SK-N-MC (cell line): ENCODE measurements around the gene PIN4.

Experiments used
- DNase-seq: peaks from one replicate; pipeline ENCODE4 v3.0.0-alpha.2; 2011; ENCODE audit warnings: low read depth, low spot score
- H3K27ac ChIP-seq: fragments of 200-600 bp; sonication (generic); 2 replicates; pipeline ENCODE4 v1.5.1; 2016; ENCODE audit warnings: mixed run types
- H3K36me3 ChIP-seq: fragments of 200-600 bp; sonication (generic); 2 replicates; pipeline ENCODE4 v1.6.1; 2017; ENCODE audit warnings: antibody characterized with exemption, low read length, mixed read lengths; ENCODE audit not compliant: insufficient read depth
- H3K4me3 ChIP-seq: fragments of 200-600 bp; sonication (generic); 2 replicates; pipeline ENCODE4 v1.5.1; 2016
- H3K9ac ChIP-seq: fragments of 200-600 bp; sonication (generic); 2 replicates; pipeline ENCODE4 v1.8.0; 2017; ENCODE audit warnings: mixed run types, mixed read lengths; ENCODE audit not compliant: insufficient read length
- H3K9me3 ChIP-seq: fragments of 200-600 bp; sonication (generic); 2 replicates; pipeline ENCODE4 v1.6.1; 2017; ENCODE audit warnings: low read depth, mild to moderate bottlenecking, antibody characterized with exemption, low read length, moderate library complexity, mixed read lengths
- EZH2 ChIP-seq: fragments of 200-600 bp; sonication (generic); IDR thresholded peaks from one replicate; pipeline ENCODE4 v1.6.1; 2017; ENCODE audit warnings: antibody characterized with exemption
- FOXP2 ChIP-seq: optimal IDR thresholded peaks from 2 replicates; pipeline ENCODE3; 2011; ENCODE audit warnings: mild to moderate bottlenecking, moderate library complexity; ENCODE audit not compliant: insufficient read depth; ENCODE audit errors: extremely low read length, control extremely low read depth
- POLR2AphosphoS5 ChIP-seq: IDR thresholded peaks from 2 replicates; pipeline ENCODE4 v1.6.1; 2012; ENCODE audit warnings: mild to moderate bottlenecking, low read depth, low read length, borderline replicate concordance

The PIN4 gene

DNA sequence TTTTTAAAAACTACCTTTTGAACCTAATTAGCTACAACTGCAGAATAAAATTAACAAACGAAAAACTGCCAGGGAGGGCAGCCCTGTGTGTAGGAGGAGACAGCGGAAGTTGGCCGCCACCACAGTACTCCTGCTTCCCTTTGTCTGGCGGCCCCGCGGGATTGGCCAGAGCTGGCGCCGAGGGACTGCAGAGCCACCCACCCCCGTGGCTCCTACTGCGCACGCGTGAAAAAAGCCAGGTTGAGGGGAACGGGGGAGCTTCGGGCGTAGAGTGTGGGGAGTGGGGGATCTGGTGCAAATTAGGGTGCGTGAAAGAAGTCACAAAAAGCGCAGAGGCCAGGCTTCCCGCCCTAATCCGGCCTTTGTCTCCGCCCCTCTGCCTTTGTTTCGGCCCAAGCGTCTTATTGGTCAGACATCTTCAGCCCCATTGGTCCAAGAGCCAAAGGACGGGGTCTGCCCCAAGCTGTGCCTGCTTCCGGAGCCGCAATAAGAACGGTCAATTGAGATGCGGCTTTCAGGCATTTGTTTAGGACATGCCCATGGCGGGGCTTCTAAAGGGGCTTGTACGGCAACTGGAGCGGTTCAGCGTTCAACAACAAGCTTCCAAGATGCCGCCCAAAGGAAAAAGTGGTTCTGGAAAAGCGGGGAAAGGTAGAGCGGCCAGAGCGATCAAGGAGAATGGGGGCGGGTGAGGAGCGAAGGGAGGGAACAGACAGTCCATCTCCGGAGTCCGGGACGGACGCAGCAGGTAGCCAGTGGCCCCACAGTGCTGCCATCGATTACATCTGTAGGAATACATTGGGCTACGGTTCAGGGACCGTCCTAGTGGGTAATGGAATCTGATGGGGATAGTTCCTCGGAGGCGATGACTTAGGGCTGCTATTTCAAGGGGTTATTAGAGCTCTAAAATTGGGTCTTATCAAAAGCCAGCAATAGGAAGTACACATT, at the start of gene PIN4:
PIN4 (plus strand) TSS at position 580 of the 948 bp plus-strand sequence; CDS start at position 609, 29 bp downstream.
- DNase-seq, result peak; percentile 90

DNA sequence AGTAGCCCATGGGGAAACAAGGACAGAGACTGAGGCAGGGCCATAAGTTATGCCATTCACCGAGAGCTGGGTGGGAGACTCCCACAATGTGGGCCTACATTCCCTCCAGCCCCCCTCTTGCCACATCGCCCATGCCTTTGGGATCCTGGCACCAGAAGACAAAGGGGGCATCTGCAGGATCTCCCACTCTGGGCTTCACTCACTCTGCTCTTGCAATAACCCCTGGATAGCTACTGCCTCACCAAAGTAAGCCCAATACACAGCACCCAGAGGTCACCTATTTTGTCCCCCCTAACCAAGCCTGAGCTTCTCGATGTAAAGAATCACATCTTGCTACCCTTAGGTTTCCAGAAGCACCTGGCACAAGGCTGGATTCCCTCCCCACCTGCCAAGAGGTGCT, 49.1 kb upstream of the PIN4 start:
- no peak for DNase-seq
- no peak for TF ChIP-seq EZH2
- TF ChIP-seq FOXP2, result no peak
- no peak for TF ChIP-seq POLR2AphosphoS5
- Histone ChIP-seq H3K36me3 (no peaks in the 10 kb centered on the region), H3K27ac (no peak overlapping the region), H3K9me3 (no peaks in the 10 kb centered on the region), H3K4me3 (no peak overlapping the region), H3K9ac (no peak overlapping the region)

More for the DNA sequence above, at the start of gene PIN4:
- Histone ChIP-seq H3K36me3 (no peaks in the 10 kb centered on the region), H3K27ac (peak within 1 kb of the TSS; percentile 90), H3K4me3 (peak within 1 kb of the TSS; percentile 90), H3K9ac (peak within 1 kb of the TSS; percentile 95), H3K9me3 (no peaks in the 10 kb centered on the region)
- peak; percentile 38; the same call in 1 of the 2 replicates for TF ChIP-seq POLR2AphosphoS5
- TF ChIP-seq EZH2, result no peak
- TF ChIP-seq FOXP2, result no peak

DNA sequence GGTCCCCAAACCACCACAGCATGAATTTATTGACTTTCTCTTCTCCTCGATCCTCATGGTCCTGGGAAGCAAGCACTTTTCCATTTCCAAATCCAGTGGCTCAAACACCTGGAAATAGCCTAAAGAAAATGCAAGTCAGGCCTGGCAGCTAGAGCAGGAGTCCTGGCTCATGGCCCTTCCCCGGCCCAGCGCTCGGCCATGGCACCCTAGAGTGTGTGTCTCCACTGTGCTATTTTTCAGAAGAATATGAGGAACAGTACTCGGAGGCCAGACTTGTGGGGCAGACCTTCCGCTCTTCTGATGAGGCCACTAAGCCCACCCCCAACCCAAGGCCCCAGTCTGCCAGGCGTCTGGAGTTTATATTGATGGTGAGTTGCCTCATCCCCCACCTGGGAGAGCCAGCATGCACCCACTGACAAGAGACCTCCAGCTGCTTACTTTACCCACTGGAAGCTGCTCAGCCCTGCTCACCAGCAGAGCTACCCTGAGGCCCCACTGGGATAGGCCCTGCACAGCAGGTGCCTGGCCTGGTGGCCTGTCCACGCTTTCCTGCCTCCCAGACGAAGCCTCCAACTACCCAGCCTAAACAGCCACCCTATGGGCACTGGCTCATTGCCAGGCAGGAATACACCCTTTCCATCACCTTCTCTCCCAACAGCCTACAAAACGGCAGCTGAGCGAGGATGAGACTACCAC, 47.6 kb upstream of the PIN4 start:
- H3K9ac ChIP-seq, result no peak overlapping the region
- no peak for DNase-seq
- TF ChIP-seq EZH2, result no peak
- TF ChIP-seq FOXP2, result no peak
- no peak for TF ChIP-seq POLR2AphosphoS5
- H3K36me3 ChIP-seq, result no peaks in the 10 kb centered on the region
- H3K4me3 ChIP-seq, result no peak overlapping the region
- no peaks in the 10 kb centered on the region for H3K9me3 ChIP-seq
- H3K27ac ChIP-seq, result no peak overlapping the region

DNA sequence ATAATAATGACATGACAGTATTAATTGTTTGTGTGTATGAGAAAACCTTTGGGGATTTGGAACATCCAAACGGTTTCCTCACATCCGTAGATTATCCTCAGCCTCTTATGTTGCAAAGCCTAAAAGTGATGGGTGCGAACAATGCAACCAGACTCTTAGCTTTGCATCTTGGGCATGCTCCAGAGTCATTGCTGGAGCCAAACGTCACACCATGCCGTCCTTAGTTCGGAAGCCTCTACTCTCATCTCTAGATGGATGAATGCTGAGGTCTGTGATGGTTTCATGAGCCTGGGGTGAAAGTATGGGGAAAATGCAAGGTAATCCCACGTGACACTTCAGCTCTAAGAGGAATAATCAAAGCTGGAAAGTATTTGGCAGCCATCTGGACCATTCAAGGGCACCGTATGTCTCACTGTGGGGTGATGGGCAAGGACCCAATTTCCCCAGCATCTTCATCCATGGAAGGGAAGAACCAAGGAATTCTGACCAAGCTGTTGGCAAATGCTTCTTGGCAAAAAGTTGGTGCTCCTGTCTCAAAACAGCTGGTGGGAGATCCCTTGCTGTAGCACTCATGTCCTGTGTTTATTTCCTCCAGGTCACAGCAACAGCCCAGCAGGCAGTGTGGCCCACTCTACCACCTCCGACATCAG, 43.6 kb upstream of the PIN4 start:
- no peak overlapping the region for H3K9ac ChIP-seq
- H3K27ac ChIP-seq, result no peak overlapping the region
- H3K4me3 ChIP-seq, result no peak overlapping the region
- TF ChIP-seq EZH2 (no peak), POLR2AphosphoS5 (no peak), FOXP2 (no peak)
- H3K36me3 ChIP-seq, result no peaks in the 10 kb centered on the region
- DNase-seq, result no peak
- no peaks in the 10 kb centered on the region for H3K9me3 ChIP-seq

DNA sequence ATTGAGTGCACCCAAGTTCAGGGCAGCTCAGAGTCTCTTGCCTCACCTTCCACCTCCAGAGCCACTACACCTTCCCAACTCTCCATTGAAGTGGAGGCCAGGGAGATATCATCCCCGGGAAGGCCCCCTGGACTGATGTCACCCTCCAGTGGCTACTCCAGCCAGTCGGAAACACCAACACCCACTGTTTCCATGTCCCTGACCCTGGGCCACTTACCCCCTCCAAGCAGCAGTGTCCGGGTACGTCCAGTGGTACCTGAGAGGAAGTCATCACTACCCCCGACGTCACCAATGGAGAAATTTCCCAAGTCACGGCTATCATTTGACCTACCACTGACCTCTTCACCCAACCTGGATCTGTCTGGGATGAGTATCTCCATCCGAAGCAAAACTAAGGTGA, 42.0 kb upstream of the PIN4 start:
- Histone ChIP-seq H3K9me3 (no peaks in the 10 kb centered on the region), H3K36me3 (no peaks in the 10 kb centered on the region), H3K27ac (no peak overlapping the region), H3K4me3 (no peak overlapping the region), H3K9ac (no peak overlapping the region)
- TF ChIP-seq FOXP2, result no peak
- no peak for TF ChIP-seq EZH2
- no peak for DNase-seq

DNA sequence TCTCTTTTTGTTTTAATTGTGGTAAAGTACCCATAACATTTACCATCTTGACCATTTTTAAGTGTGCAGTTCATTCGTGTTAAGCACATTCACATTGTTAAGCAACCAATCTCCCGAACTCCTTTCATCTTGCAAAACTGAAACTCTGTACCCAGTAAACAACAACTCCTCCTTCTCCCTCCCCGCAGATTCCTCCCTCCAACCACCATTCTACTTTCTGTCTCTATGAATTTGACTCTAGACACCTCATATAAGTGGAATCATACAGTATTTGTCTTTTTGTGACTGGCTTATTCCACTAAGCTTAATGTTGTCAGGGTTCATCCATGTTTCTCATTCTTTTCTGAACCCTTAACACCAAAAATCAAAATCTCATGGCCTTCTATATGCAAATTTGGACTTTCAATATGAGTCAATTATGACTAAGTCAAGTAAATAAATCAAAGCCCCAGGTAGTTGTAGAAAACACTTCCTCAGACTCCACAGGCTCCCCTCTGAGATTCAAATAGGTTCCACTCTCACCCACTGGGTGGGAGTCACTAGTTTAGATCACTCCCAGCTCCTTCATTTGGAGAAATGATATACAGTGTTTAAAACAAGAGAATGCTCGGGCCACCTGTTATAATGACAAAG, 40.1 kb upstream of the PIN4 start:
- H3K36me3 ChIP-seq, result no peaks in the 10 kb centered on the region

DNA sequence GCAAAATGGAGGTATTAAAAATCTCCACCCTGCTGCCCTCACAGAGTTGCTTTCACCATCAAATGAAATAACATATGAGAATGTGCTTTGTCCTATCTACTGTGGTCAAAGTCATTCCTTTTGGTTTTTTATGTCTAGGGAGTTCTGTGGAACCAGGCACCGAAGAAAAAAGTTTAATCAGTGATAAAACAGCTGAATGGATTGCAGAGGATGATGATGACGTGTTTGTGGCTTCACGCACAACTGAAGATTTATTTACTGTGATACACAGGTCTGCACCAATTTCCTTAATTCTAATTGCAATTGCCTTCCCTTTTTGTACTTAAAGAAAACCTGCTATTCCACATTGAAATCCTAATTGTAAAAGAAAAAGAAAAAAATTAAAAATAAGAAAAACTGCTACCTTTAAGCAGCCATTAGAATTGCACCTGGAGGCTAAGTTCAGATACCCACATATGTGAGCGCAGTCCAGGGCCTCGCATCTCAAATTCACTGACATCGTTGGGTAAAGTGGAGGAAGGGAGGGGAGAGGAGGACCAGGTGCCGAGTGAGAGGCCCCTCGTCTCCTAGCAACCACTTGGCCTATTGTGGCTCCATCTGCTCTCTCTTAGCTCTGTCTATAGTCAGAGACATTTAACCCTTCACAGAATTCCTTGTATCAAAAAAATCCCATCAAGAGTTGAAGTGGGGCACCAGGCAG, 39.3 kb upstream of the PIN4 start:
- no peaks in the 10 kb centered on the region for H3K36me3 ChIP-seq
- no peak overlapping the region for H3K4me3 ChIP-seq
- H3K9ac ChIP-seq, result no peak overlapping the region
- DNase-seq, result no peak
- H3K9me3 ChIP-seq, result no peaks in the 10 kb centered on the region
- H3K27ac ChIP-seq, result no peak overlapping the region
- TF ChIP-seq FOXP2 (no peak), EZH2 (no peak), POLR2AphosphoS5 (no peak)

More for the DNA sequence above, 40.1 kb upstream of the PIN4 start:
- Histone ChIP-seq H3K4me3 (no peak overlapping the region), H3K27ac (no peak overlapping the region), H3K9ac (no peak overlapping the region), H3K9me3 (no peaks in the 10 kb centered on the region)
- no peak for TF ChIP-seq POLR2AphosphoS5
- DNase-seq, result no peak
